GM23338 (cell line): ENCODE measurements around the gene PCDHGB1. TPM values are rescaled to one million over a fixed set of nuclear protein-coding genes. Genes with fewer than 3 reads are reported as not detected.

Source experiments
- CTCF ChIP-seq, 2 experiments: fragments of 200-600 bp in 1 of 2; sonication (generic) in 1 of 2; conservative IDR thresholded peaks; 2 replicates each; pipeline versions ENCODE4 v1.5.1 to v1.6.1; 2016 to 2017; ENCODE audit warnings: antibody characterized with exemption in 2 of 2, low read depth in 2 of 2, mild to moderate bottlenecking in 2 of 2, moderate library complexity in 1 of 2
- ETS1 ChIP-seq: IDR thresholded peaks from 2 replicates; pipeline ENCODE4 v1.6.1; 2016; ENCODE audit warnings: antibody characterized with exemption
- EZH2 ChIP-seq: fragments of 200-600 bp; sonication (generic); IDR thresholded peaks from one replicate; pipeline ENCODE4 v1.8.0; 2017; ENCODE audit warnings: antibody characterized with exemption, mild to moderate bottlenecking, low read depth; ENCODE audit not compliant: unreplicated experiment
- NANOG ChIP-seq: IDR thresholded peaks from 2 replicates; pipeline ENCODE4 v1.6.1; 2016; ENCODE audit warnings: antibody characterized with exemption, borderline replicate concordance
- STAT1 ChIP-seq: IDR thresholded peaks from one replicate; pipeline ENCODE4 v1.6.1; 2016; ENCODE audit warnings: antibody characterized with exemption; ENCODE audit not compliant: unreplicated experiment
- ZNF331 ChIP-seq: fragments of 250-450 bp; sonication (Bioruptor Pico); IDR thresholded peaks from 2 replicates; pipeline ENCODE4 v1.5.0; 2020; ENCODE audit warnings: low read depth, mild to moderate bottlenecking, moderate library complexity
- ZNF462 ChIP-seq: fragments of 250-450 bp; sonication (Bioruptor Pico); IDR thresholded peaks from 2 replicates; pipeline ENCODE4 v1.5.0; 2020; ENCODE audit warnings: mild to moderate bottlenecking, moderate library complexity
- polyA plus RNA-seq: library from polyadenylated mRNA; unstranded; fragments of >200 nt; fragmentation: Nextera tagmentation; extraction: Ambion mirVana; gene quantifications from 2 replicates; pipeline ENCODE4 v1.2.1, GENCODE V29; 2016
- total RNA-seq: library from RNA; depleted of rRNA; stranded (reverse); fragments of >200 nt; shearing (Covaris generic); gene quantifications from 2 replicates; pipeline ENCODE4 v1.2.3, GENCODE V29; 2014

Gene PCDHGB1
- total and polyA plus RNA-seq, 2 experiments from 2014 or later = 0.74 to 9.1 TPM

GRCh38 chr5:141319699-141320098 is 30.2 kb upstream of the PCDHGB1 start (continued):
- TF ChIP-seq ZNF462 (CRISPR knock-in tag) (no peak), CTCF (conservative IDR thresholded peaks at IDR 0.05; ENCODE audit: low read depth in 2 of 2) (no peak), EZH2 (no peak), ZNF331 (CRISPR knock-in tag) (no peak), STAT1 (no peak), ETS1 (no peak), NANOG (no peak)
